Measurements from ENCODE around the gene AHNAK.

The AHNAK gene

DNA sequence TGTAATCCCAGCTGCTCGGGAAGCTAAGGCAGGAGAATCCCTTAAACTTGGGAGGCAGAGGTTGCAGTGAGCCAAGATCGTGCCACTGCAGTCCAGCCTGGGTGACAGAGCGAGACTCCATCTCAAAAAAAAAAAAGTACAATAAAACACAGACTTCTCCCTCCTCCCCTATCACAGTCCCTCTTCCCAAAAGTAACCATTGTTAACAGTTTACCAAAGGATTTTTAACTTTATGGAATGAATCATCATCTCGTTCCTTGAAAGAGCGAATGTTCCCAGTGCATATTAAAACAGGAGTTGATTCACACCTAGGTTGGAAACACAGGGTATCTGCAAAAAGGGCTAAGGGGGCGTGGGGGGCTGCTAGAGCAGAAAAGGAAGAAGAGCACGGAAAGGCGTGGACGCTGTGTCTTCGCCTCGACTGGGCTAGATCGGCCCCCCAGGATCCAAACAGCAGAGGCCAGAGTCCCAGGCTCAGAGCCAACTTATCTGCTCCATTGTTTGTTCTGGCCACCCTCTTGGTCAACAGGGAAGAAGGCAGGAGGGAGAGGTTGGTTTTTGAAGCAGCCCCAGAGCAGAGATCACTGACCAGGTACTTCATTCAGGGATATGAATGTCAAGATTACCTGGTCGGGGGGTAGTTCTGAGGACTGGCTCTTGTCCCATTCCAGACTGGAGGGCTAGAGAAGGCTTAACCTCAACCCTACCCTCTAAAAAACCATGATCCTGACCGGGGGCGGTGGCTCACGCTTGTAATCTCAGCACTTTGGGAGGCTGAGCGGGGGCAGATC lies 2.1 kb upstream of the AHNAK start:
- no peak for DNase-seq

DNA sequence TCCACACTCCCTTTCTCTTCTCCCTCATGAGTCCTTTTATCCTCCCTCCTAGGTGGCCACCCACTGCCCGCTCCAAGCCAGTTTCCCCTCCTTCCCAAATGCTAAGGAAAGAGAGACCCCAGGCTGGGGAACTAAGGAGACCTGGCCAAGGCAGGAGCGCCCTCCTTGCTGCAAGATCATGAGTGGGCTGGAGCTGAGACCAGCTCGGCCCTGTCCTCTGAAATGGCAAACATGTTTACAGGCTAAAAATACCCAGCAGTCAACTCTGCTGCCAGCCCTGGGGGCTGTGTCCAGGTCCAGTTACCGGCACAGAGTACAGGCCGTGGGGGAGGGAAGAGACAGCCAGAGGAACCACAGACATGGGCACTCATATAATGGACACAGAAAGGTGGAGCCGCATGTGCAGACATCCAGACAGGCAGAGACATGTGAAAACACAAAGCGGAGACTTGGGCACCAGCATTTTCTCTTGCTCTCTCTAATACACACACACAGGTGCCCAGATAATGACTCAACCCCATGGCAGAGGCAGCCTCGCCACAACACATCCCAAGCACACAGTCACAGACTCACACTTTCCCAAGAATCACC lies 1.2 kb upstream of the AHNAK start:
- no peak for DNase-seq

DNA sequence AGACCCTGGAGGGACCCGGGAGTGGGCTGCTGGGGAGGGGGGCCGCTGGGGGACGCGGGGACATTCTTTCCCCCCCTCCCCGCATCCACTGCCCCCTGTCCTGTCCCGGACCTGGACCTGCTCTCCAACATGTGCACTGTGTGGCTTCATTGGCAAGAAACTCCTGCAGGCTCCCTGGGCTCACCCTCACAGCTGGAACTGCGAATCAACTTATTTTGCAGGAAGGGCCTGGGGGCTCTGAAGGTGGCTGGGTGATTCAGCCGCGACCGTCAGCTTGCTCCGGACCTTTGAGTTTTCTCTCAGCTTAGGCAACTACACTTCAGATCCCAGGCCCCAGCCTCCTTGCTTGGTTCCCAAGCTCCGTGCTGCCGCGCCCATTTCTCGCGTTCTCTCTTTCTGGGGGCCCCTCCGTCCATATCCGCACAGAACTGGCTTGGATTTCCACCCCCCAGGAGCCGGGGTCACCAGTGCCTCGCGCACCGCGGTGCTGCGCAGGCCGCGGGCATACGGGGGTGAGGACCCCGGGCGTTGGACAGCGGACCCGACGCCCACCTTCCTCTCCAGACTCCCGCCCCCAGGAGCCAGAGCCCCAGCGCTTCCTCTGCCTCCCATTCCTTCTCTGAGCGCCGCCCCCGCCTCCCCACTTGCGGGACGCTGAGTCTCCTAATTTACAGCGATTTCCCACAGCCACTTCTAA lies 471 bp upstream of the AHNAK start:
- DNase-seq, result peak; percentile 50

DNA sequence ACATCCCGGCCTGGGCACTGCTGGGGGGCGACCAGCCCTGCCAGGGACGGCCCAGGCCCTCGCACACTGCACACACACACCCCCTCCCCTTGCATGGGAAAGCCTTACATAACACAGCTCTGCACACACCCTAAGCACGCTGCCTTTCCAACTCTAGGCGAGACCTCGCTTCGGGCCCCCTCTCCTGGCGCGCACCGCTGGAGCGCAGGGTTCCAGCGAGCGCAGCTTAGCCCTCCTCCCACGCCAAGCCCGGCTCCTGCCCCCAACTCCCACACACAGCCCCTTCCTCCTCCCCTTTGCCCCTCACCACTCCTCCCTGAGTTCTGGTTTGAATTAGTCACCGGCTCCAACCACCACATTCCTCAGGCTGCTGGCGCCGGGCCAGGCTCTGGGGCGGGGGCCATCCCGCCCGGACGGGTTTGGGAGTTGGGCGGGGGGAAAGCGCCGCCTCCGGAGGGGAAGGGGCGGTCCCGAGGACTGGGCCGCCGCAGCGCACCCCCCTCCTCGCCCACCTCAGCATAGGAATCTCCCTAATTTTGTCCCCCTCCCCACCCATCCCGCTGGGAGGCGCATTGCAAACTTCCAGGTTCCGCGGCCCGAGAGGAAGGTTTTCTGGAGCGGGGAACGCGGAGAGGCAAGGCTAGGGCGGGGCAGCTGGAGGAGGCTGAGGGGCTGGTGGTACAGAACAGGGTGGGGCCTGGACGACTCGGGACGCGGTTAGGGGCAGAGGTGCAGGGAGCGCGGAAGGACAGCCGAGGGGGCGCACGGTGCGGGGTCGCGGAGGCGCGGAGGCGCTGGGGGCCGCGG lies 966 bp downstream of the AHNAK start:
- peak; percentile 99 for DNase-seq

DNA sequence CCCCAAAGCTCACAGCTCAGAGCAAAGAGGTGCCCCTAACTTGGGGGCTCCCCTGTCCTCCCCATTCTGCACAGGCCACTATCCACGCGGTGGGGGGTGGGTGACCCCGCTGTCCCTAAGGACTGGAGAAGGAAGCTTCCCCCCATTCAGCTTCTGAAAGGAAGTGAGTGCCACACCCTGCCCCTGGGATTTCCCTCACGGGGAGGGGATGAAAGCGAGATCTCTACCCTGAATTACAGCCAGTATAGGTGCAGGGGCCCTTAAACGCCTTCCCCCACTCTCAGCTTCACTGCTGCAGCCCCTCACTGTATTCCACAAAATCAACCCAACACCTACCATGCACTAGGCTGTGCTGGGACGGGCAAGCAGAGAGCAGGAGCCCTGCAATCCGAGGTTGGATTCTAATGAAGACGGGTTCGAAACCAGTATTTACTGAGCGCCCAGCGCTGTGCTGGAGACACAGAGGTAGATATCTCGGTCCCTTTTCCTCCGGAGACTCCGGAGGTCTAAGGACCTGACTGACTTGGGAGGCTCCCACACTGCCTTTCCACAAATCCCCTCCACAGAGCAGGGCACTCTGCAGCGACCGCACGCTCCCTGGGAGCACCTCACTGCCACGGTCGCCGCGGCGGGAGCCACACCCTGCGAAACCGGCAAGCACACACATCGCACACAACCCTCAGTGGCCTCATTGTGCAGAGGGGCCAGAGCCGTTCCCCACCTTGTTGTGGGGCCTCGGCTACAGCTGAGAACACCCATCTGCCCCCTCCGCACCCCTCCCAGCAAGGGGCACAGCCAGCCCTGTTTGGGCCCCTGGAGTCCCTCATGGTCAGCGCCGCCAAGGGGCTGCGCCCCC lies 1.8 kb downstream of the AHNAK start:
- peak; percentile 28 for DNase-seq

DNA sequence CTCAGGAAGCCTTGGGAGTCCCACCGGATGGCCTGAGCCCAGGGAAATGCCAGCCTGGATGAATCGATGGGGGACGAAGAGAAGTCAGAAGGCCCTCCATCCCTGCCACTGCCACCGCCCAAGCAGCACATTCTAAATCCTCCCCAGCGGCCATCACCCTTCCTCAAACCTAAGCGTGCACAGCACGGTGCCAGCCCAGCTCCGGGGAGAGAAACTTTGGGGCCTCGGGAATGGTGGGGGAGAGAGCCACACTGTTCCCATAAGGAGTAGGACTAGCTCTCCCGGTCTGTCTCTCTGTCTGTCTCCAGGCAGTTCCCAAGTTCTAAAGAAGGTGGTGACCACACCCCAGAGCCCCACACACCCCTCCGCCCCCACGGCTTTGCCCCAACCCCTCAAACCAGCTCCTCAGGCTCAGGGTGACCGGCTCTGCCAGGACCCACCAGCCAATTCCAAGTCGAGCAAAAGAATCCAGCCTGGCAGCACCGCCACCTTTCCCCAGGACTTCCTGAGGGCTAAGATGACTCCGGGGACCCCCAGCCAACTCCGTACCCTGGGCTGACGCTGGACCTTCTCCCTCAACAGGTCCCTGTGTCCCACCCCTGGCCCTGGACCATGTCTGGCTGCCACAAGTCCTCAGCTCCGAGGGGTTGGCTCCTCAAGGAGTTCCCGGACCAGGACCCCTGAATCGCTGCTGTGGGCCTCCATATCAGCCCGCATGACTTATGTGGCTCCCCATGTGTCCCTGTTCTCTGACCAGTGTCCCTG lies 2.7 kb downstream of the AHNAK start:
- DNase-seq, result peak; percentile 11

DNA sequence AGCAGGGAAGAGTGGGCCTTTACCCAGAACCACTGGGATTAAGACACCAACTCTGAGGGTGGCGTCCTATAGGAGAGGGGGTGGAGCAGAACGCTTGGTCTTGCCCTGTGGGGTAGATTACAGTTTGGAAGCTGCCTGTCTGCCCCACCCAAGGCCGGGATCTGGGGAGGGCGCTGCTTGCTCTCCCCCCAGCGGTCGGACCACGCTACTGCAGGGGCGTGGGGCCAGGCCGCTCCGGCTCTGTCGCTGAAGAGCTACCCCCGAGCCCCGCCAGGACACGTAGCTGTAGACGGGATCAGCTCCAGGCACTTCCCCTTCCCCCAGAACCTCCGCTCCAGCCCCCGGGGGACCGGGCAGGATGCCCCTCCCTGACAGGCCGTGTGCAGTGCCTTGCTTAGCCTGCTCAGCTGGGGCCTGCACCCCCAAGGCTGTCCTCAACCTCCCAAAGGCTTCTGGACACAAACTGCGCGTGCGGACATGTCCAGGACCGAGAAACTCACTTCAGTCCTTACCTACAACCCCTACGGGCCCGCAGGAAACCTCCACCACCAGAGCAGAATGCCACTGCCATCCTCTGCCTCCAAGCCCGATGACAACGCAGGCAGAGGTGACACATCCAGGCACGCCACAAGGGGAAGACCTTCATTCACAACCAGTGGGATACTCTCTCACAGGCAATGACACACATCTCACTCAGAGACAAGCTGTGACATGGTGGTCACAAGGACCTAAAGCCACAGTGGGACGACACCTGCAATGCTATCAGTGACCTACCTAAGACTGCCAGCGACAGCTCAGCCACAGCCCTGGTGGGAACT lies 3.6 kb downstream of the AHNAK start:
- DNase-seq, result peak; percentile 89

DNA sequence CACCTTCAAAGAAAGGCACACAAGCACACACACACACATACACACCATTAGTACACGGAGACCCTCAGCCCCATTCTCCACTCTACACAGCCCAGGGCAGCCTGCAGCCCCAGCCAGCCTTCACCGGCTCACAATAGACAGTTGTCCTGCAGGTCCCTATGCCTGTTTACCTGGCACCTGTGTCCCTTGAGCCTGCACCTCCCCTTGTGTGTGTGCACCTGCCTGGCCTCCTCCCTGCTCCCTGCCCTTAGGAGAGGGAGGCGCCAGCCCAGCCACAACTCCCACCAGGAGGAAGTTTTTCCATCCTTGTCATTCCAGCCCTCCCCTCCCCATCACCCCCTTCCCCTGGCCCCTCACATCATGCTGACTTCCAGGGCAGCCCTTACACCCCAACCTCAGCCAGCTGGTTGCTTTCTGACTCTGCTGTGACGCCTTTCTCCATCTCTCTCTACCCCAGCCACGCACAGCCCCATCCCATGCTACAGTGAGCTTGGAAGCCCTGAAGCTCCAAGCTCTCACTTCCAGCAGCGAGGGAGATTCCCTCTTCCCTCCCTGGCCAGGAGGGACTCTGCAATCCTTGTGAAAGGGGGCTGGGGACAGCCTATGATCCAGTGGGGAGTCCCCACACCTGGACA lies 4.4 kb downstream of the AHNAK start:
- DNase-seq, result no peak

DNA sequence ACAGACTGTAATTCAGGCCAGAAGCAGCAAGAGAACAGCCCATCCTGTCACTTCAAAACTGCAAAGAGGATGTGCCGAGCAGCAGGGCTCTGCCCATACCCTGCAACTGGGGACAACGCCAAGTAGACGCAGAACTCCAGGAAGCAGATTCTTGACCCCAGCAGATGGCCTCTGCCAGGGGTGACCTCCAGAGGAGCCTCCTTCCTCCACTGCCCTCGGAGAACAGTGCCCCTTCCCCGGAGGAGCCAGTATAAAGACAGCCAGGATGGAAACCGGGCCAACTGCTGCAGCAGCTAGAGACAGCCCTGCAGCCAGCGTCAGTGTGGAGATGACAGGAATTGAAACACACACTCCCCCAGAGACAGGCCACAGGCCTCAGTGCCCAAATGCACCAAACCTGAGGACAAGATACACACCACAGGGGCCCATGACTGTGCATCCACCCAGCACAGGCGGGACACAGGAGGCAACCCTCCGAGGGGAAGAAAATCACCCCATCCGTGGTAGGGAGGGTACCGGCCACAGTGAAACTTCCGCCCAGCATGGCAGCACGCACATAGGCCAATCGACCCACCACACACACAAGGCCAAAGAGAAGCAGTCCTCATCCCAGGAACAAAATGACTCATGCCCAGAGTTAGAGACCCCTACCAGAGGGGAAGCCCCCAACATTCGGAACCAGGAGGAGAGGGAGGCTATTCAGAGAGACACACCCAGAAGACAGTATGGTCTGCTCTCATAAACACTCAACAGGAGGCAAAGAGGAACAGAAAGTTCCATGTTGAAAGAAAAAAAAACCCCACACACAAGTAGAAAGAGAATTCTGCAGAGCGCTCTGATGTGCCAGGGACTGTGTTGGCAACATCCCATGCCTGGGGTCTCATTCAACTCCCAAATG lies 5.6 kb downstream of the AHNAK start:
- no peak for DNase-seq

DNA sequence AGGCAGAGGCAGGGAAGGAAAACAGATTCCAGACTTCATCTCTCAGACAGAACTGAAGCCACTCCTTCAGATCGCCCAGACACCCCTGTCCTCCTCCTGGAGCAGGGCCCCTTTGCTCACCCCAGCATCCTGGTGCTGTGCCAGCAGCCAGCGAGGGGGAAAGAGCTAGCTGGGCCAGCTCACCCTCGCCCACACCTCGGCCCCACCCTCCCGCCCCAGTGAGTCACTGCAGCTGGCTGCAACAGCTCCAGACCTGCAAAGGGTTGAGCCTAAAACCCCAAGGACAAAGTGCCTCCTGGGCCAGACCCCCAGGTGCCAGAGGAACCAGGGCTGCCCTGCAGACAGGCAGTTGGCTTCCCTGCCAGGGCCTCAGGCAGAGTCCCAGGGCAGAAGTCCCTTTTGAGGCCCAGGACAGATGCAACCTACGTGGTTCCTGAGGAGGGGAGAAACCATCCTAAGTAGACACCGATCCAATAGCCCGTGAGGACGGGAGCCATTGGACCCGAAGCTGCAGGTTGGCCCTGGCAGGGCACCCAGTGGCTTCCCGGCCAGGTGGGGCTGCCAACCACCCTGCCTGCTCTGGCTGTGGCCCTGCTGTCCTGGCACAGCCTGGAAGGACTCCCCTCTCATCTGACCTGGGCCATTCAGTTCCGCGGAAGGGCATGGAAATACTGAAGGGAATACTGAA lies 7.2 kb downstream of the AHNAK start:
- DNase-seq, result peak; percentile 95

DNA sequence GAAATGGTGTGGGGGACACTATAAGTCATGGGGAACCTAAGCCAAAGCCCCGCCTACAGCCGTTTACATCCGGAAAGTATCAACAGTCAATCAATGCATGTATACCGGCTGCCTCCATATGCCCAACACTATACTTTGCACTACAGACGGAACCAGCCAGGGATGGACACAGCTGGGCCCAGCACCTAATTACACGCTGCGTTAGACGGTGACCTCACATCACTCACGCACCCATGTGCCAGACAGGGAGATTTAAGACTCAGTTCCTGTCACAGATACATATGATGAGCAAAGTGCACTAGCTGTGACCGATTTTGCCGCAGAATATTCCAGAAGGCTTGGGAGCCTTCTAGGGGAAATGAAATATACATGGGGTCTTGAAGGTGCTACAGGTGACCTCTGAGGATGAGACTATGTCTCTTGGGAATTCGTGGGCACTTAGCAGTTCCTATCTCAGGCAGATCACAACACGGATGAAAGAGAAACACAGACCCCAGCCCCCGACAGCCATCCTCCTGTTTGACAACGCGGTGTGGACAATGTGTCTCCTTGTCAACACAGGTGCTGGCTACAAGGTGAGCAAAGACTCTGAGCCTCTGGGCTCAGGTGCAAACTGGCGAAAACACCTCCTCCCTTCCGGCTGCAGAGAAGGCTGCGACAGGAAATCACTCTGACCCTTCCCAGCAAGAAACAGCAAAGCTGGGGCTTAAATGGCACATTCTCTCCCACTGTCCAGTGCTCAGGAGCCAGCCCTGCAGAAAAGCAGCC lies 8.0 kb downstream of the AHNAK start:
- DNase-seq, result no peak

DNA sequence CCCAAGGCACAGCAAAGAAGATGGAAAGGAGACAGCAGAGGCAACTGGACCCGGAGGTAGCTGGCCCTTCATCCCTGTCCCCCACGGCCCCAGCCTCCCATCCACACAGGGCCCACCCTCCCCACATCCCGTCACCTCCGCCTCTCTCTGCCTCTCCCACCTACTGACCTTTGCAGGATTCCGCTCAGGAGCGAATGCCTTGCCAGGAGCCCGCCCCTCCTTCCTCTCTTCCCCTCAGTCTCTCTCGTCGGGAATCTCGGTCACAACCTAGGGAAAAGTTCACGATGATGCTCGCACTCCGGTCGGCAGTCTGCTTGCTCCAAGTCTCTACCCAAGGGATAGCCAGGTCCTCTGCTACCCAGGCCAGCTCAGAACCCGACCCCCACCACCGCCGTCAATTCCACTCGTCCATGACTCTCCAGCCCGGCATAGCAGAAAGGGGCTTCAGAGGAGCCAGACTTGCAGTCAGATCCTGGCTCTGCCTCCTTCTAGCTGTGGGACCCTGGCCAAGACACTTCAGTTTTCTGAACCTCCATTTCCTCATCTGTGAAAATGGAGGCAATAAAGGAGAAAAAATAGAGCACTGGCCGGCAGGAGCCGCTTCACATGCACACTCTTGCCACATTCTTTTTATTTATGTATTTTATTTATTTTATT lies 10.2 kb downstream of the AHNAK start:
- DNase-seq, result no peak

DNA sequence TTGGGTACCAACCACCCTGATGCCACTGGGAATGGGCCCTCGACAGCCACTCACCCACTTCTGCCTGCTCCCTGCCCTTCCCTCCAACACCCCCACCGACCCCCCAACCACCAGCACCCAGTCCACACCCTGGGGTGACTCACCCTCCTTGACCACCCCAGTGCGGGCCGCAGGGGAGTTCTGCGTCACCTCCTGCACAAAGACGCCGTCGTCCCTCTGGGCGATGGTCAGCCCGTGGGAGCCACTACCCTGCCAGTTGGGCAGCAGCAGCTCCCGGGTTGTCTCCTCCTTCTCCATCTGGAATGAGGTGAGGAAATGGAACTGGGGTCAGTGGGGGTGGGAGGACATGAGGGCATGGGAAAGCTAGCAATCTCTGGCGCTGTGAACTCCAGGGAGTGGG lies 10.8 kb downstream of the AHNAK start:
- DNase-seq, result no peak

DNA sequence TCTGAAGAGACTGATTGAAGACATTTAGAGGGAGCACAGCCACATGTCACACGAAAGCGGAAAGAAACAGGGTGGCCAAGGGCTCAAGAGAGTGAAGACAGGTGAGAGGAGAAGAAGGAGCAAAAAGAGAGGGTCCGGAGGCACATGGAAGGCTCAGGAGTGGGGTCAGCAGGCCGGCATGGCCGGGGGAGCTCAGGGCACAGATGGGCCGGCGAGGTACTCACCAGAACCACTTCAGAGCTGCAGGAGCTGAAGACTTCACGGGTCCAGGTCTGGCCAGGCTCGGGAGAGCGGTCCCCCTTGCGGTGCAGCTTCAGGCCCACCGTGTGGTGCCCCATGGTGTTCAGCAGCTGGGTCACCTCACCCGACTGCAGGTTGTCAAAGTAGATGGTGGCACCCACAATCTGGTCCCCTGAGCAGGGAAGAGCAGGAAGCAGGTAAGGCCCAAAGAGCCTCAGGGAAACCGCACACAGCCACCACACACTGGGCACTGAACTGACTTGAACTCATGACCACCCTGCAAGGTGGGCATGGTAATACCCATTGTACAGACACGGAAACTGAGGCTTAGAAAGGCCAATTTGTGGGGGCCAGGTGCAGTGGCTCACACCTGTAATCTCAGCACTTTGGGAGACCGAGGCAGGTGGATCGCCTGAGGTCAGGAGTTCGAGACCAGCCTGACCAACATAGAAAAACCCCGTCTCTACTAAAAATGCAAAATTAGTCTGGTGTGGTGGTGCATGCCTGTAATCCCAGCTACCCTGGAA lies 11.6 kb downstream of the AHNAK start:
- DNase-seq, result no peak

DNA sequence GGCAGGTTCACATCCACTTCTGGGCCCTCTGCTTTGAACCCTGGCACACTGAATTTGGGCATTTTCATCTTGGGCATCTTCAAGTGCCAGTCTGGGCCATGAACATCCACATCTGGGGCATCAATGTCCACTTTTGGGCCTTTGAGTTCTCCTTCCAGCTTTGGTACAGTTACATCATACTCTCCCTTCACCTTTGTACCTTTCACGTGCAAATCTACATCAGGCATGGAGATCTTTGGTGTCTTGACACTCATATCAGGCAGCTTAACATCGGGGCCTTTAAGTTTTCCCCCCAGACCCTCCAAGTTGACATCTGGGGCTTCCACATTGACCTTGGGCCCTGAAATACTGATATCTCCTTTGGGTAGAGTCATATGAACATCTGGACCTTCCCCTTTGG lies 14.5 kb downstream of the AHNAK start:
- DNase-seq, result no peak

DNA sequence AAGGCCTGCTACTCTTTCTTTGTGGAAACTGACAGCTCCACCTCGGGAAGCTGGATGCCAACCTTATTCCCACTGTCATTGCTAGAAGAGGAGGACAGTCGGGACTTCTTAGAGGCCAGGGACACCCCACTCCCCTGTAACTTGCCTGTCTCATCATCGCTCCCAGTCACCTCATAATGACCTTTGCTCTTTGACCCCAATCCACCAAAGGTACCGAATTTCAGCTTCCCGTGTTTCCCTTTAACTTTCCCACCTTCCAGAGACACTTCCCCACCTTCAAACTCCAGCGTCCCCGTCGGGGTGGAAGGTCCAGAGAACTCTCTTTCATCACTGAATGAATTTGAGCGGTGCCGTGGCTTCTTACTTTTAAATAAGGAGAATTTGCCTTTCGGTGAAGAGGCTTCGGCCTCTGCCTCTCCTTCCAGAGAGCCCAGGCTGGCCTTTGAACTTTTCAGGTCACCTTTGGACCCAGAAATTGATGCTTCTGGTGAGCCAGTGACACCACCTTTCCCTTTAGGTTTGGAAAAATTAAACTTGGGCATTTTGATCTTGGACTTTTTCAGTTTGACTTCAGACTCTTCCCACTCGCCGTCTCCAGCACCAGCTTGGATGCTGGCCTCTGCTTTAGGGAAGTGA lies 29.8 kb downstream of the AHNAK start:
- no peak for DNase-seq

Data from fibroblast of skin of right biceps (primary cell).